NK-92 treated with Interleukin-12 subunit alpha and Interleukin-12 subunit beta, amount 100 ng/mL, for 24 hours (cell line): ENCODE results near the gene TRIOBP.
"Not testable (repeated sequence)": the region's sequence is repeated elsewhere in the genome, so short reads cannot be mapped to it uniquely, and the experiment has no call there.

ENCODE experiments used
- DNase-seq: peaks from one replicate; lab custom pipeline; 2025; lab: John Stamatoyannopoulos, UW

TRIOBP gene

DNA sequence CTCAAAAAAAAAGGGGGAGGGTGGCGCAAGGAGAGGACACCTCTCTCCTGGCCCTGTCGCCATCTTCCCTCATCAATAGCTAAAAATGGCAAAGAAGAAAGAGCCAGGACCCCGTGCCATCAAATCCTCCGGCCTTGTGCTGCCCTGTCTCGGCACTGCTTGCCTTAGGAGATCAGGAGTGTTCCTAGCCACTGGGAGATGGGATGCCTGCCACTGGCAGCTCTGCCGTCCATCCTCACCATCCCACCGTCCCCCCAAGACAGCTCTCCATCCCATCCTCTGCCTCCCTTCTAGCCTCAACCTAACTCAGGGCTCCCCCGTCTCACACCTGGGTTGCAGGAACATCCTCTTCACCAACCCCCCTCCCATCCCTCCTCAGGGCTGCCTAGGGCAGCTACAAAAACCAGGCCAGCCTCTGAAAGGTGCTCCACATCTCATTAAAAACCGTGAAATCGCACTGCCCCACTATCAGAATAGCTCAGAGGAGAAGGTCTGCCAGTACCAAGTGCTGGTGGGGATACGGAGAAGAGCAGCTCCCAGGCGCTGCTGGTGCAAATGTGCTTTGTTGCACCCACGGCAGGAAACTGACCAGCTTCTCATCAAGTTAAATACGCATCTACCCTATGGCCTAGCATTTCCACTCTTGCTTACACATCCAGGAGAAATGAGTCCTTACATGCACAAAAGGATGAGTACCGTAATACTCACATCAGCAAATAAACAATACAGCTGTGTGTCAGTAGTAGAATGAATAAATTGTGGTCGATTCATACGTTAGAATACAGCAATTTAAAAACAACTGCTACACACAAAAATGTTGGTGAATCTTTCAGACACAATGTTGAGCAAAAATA, 79.2 kb downstream of the TRIOBP start:
- no peak for DNase-seq

DNA sequence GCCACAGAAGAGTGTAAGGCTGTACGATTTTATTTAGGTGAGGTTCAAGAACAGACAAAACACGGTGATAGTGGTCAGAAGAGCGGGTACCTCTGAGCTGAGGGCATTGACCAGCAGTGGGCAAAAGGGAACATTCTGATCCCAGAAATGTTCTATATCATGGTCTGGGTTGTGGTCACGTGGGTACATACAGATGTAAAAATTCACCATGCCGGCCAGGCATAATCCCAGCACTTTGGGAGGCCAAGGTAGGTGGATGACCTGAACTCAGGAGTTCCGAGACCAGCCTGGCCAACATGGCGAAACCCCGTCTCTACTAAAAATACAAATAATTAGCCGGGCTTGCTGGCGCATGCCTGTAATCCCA, 79.8 kb downstream of the TRIOBP start:
- no peak for DNase-seq

DNA sequence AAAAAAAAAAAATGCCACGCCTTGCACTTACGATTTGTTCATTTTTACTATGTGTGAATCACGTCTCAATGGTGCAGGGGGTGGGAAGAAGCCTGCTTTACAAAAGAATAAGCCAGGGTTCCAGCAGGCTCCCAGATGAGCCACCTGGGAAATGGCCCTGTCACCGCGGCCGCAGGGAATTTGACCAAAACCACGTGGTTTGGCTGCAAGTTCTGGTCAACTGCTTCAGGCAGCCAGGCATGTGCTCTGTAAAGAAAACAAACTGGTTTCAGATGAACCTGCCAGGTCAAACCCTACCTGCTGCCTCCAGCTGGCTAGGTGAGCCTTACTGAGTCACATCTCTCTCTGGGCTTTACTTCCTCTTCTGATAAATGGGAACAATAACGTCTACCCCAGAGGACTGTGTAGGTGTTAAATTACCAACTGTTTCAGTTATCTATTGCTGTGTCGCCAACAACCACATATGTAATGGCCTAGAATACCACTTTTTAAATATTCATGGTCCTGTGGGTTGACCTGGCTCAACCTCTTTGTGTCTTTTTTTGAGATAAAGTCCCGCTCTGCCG, 80.4 kb downstream of the TRIOBP start:
- no peak for DNase-seq

DNA sequence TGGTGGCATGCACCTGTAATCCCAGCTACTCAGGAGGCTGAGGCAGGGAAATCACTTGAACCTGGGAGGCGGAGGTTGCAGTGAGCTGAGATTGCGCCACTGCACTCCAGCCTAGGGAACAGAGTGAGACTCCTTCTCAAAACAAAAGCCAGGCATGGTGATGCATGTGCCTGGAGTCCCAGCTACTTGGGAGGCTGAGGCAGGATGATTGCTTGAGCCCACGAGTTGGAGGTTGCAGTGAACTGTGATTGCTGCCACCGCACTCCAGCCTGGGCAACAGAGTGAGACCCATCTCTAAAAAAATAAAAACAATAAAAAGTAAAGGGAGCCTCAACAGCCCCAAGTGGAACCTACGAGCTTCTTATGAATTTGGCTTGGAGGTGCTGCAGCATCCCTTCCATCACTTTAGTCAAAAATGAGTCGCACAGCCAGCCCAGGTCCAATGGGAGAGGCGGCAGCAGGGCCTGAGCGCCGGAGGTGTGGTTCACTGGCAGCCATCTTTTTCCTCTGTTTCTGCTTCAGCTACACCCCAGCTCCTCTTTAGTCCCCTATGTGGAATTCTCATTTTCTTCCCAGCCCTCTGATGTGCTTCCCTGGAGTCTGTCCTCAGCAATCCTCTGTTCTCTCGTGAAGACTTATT, 81.6 kb downstream of the TRIOBP start:
- no peak for DNase-seq

DNA sequence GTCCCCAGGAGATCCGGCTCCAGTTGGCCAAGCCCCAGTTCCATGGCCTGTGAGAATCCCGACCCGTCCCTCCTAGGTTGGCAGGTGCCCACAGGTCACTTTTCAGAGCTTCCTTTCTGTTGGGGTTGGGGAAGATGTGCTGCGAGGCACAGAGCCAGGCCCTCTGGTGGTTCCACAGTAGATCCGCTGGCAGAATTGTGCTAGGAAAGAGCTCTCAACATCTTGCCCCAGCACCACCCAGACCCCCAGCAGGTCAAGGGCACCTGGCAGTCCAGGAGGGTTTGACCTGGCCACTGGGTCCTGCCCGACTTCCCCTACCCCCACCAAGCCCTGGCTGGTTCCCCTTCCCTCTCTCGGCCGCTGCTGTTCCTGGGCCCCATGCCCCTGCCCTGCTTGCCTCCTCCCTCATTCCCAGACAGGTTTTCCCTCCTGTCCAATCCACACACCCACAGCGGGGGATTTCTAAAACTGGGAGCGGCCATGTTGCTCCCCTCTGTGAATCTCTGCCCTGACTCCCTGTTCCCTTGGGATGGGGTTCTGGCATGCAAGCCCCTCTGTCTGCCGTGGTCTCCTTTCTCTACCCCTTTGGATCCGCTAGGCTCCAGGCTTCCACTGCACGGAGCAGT, 84.7 kb downstream of the TRIOBP start:
- no peak for DNase-seq

DNA sequence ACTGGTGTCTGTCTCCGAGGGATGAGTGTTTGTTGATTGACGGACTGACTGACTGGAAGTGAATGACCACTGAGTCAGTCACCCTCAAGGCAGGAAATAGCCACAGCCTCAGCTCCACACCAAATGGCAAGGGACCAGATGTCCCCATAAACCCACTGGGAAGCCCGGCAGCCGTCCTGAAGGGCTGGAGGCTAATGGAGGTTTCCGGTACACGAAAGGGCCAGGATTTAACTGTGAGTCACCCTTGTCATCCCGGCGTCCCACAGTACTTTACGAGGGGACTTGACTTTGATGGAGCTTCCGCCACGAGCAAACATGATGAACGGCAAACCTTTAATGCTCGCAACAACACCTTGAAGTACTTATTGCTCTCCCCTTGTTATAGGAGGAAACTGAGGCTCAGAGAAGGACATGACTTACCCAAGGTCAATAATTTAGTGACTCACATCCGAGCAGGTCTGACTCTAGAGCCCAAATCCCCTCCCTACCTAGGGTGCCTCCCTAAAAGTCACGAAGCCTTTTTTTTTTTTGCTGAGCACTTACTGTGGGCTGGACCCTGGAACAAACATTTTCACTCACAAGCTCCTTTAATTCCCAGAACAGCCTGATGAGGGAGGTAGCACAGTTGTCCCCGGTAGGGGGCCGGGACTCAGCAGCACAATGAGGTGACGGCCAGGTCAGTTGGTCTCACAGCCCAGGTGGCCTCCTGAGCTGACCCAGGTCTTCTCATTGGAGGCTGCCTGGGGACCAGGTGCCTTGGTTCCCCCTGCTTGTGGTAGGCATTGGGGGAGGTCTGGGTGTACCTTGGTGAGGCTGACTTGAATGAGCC, 85.7 kb downstream of the TRIOBP start:
- DNase-seq = no peak

DNA sequence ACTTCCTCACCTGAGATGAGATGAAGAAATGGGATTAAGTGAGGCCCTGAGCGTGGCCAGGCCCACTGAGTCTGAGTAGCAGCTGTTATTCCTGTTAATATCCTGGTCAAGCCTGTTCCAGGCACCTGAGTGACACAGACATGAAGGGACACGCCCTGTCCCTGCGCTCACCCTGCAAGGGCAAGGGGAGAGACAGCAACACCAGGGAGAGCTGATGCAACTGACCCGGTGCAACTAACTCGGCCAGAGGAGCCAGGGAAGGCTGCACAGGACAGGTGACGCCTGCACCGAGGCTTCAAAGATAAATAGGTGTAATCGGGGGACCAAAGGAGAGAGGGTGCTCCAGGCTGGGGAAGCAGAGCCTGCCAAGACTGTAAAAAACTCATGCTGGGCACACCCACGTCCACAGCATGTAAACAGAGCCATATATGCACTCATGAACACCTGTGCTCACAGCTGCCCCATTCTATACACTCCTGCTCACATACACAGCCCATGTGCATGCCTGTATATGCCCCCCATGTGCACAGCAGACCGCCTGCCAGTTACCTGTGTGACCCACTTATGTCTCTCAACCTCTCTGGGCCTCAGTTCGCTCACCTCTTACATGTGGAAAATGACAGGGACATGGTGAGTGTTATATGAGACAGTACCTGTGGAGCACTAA, 88.1 kb downstream of the TRIOBP start:
- DNase-seq = no peak

DNA sequence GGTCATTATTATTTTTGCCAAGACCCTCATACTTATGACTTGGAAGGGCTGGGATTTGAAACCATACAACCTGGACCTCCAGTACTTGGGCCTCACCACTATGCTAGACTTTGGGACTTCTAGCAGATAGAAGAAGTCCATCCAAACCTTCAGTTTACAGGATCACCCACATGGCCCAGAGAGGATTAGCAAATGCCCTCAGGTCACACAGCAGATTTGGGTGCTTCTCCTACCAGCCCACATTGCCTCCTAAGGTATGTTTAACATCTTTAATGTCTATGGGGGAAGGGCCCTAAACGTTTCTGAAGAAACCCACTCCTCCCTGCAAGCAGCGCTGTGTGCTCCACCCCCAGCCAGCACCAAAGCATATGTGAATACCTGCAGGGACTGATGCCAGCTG, 93.4 kb downstream of the TRIOBP start:
- DNase-seq = no peak

DNA sequence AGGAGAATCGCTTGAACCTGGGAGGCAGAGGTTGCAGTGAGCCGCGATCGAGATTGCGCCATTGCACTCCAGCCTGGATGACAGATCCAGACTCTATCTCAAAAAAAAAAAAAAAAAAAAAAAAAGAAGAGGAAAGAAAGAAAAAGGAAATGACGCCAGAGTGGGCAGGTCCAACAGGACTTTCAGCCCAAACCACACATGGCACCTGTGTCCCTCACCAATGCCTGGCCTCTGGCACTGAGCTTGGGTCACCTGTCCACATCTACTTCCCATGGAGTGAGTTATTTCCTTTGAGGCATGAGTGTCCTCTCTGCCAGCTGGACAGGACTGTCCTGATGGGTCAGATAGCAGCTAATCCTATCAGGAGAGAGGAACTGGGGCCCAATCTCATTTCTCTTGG, 95.6 kb downstream of the TRIOBP start:
- no peak for DNase-seq

DNA sequence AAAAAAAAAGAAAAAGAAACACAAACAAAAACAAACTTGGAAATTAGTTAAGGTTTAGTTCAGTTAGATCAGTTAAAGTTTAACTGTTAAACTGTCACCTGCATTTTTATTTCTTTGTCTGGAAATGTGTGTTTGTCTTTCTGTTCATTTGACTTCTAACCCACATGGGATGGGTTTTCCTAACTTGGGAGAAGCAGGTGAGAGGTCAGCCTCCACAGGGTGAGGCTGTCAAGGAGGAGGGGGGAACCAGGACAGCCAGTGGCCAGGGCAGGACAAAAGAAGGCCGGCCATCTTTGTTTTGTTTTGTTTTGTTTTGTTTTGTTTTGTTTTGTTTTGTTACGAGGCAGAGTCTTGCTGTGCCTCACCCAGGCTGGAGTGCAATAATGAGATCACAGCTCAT, 97.5 kb downstream of the TRIOBP start:
- DNase-seq = no peak

DNA sequence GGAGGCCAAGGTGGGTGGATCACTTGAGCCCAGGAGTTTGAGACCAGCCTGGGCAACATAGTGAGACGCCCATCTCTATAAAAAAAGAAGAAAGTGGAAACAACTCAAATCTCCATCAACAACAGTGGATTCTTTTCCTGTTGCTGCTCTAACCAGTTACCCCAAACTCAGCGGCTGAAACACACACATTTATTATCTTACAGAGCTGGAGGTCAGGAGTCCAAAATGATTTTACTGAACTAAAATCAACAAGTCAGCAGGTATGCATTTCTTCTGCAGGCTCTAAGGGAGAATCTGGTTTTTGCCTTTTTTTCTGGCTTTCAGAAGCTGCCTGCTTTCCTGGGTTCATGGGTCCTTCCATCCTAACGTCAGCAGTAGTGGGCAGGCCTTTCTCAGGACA, 99.2 kb downstream of the TRIOBP start:
- no peak for DNase-seq

DNA sequence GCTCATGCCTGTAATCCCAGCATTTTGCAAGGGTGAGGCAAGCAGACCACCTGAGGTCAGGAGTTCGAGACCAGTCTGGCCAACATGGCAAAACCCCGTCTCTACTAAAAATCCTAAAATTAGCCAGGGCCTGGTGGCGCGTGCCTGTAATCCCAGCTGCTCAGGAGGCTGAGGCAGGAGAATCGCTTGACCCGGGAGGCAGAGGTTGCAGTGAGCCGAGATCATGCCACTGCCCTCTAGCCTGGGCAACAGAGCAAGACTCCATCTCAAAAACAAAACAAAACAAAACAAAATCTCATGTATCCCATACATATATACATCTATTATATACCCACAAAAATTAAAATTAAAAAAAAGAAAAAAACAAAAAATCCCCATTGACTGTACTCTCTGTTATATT, 100.4 kb downstream of the TRIOBP start:
- DNase-seq = not testable (repeated sequence)

DNA sequence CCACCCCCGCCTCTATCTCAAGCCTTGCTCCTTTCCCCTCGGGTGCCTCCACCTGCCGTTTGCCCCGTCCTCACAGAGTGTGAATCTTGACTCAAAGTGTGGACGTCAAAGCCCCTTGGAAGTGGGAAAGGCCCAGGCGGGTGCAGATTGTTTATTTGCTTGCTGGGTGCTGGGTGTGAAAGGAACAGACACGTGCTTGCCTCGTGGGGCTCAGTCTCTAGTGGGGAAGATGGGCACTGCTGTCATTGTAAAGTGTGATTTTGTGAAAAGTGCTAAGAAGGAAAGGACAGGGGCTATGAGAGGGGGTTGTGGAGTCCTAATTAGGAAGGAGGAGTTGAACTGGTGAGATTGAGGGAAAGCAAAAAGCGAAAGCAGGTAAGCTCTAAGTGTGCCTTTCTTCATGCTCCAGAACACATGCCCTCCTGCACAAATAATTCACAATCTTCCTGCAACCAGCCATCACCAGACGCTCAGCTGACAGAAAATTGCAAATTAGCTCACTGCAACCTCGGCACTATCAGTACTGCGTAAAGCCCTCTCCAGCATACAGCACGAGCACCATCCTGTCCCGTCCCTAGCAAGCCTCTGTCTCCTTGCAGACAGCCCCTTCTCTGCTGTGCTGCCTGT, 101.1 kb downstream of the TRIOBP start:
- no peak for DNase-seq

DNA sequence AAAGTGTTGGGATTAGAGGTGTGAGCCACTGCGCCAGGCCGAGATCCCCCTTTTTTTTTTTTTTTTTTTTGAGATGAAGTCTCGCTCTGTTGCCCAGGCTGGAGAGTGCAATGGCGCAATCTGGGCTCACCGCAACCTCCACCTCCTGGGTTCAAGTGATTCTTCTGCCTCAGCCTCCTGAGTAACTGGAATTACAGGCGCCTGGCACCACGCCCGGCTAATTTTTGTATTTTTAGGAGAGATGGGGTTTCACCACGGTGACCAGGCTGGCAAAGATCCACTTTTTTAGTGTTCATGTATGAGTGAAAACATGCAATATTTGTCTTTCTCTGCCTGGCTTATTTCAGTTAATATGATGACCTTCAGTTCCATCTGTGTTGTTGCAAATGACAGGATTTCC, 103.1 kb downstream of the TRIOBP start:
- not testable (repeated sequence) for DNase-seq

DNA sequence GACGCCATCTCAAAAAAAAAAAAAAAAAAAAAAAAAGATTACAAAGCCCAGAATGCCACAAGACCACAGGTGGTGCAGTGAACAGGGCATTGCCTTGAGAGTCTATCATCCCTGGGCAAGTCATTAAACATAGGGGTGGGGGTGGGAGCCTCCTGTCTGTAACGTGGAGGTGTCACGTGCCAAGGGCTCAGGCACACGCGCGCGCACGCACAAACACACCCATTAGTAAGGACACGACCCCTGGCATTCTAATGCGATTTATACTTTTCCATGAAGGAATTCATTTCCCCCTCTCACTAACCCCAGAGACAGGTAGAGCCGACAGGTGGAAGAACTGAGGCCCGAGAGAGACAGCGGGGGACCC, 105.1 kb downstream of the TRIOBP start:
- DNase-seq = no peak

DNA sequence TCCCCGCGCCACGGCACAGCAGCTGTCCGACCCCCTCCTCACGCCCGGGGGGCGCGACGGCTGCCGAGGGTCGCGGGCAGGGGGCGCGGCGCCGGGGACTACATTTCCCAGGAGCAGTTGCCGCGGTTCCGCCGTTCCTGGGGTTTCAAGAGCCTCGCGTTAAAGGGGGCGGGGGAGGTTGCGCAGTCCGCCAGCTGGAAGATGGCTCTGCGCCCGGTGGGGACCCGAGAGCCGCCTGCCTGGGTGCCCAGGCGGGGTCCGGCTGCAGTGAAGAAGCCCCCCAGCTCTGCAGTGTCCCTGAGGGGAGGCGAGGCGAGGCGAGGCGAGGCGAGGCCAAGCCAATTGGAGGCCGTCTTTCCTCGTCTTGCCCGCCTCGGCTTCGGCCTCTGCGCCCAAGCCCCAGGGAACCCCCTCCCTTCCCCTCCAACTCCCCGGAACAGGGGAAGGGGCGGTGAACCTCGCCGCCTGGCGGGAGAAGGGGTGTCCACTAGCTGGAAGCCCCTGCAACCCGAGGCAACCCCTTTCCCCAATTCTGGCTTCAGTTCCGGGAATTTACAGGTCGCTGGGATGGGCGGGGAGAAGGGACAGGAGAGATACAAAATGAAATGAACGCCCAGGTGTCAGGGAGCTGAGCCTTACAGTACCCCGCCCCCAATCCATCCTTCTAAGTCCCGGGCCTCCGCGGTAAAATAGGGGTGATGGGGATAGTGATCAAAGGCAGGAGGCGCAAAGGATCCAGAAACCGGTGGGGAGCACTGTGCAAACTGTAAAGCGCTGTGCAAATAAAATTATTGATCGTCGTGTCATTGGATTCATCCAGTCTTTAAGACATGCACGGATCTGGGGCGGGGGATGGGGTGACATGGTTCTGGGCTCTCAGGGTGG, 105.7 kb downstream of the TRIOBP start:
- no peak for DNase-seq

DNA sequence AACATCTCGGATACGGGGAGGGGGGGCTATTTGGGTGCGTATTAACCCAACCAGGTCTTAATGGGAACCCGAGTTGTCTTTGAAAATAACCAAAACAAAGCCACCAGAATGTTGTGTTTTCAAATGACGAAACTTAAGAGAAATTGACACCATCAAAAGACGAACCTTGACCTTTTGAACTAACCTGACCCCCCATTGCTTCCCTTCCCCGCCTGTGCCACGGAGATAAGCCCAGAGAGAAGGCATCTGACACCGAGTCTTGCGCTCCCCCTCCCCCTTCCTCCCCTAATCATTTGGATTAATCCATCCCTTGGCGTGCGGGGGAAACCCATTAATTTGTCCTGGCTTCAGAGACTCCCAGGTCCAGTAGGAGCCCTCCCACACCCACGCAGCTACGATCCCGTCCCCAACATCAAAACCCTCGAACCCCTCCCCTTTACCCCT, 106.4 kb downstream of the TRIOBP start:
- DNase-seq = no peak

DNA sequence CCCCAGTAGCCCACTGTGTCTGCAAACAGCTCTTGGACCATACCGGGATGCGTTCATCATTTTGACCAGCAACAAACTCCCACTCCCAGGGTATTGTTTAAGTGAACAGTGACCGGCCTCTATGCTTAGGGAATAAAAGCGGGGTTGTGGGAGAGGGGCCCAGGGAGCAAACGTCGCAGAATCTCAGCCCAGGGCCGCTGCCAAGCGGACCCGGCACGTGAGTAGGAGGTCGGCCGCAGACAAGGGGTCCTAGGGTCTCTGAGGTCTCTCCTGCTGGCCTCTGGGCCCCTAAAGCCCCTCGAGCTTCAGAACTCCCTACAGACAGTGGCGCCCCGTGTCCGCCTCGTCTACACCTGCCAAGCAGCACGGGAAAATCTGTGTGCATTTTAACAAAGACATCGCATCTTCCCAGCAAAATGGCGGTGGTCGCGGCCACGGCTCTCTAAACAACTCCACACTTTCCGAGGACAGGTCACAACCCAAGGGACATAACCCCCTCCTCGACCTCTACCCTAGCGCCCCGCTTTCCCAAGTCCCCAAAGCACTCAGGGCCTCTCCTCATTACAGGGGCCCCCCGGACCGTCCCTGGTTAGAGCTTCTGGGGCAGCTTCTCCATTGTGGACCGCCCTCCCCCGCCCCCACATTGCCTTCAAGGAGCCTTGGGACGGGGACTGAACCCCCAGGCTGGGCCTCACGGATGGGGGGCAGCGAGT, 106.9 kb downstream of the TRIOBP start:
- DNase-seq = no peak

DNA sequence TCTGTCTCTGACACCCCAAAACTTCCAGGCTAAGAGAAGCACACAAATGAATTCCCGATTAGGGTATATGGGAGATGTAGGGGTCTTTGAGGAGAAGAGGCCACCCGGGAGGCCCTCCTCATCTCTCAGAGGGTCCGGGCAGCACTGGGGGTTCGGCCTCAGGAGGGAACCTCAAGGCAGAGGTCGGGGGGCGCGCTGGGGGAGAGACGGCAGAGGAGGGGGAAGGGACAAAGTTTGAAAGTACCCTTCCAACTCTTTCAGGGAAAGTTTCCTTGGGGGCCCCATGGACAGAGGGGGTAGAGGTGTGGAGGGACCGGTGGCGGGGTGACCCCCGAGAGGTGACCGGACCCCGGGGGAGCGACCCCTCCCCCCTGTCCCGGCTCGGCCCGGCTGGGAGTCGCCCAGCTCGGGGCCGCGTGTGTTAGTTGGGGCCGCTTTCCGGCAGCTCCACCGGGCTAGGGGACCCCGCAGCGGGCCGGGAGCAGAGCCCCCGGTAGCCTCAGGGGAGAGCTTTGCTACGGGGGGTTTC, 107.6 kb downstream of the TRIOBP start:
- DNase-seq = no peak
